Activated T-cell treated with anti-CD3 and anti-CD28 coated beads for 48 hours (primary cell): Measurements from ENCODE around the gene CDH23.

Experiments
- DNase-seq: peaks from one replicate; pipeline ENCODE4 v3.0.0-alpha.2; 2020; ENCODE audit warnings: low read depth

Gene CDH23

GRCh38 chr10:71762324-71762723, 365.6 kb downstream of the CDH23 start:
- DNase-seq = no peak

GRCh38 chr10:71763352-71764127, 366.8 kb downstream of the CDH23 start:
- no peak for DNase-seq

- no peak for DNase-seq
Measured at GRCh38 chr10:71765176-71765904, 368.6 kb downstream of the CDH23 start.

GRCh38 chr10:71765906-71766716, 369.4 kb downstream of the CDH23 start:
- no peak for DNase-seq

- no peak for DNase-seq
Measured at GRCh38 chr10:71766717-71767419, 370.1 kb downstream of the CDH23 start.

- DNase-seq = no peak
Measured at GRCh38 chr10:71767420-71768035, 370.8 kb downstream of the CDH23 start.

- no peak for DNase-seq
Measured at GRCh38 chr10:71769279-71769823, 372.6 kb downstream of the CDH23 start.

GRCh38 chr10:71770255-71770654, 373.5 kb downstream of the CDH23 start:
- no peak for DNase-seq

- no peak for DNase-seq
Measured at GRCh38 chr10:71770789-71771188, 374.1 kb downstream of the CDH23 start.

- no peak for DNase-seq
Measured at GRCh38 chr10:71771204-71771603, 374.5 kb downstream of the CDH23 start.

- DNase-seq = no peak
Measured at GRCh38 chr10:71771821-71772617, 375.3 kb downstream of the CDH23 start.

- DNase-seq = no peak
Measured at GRCh38 chr10:71772832-71773220, 376.1 kb downstream of the CDH23 start.

GRCh38 chr10:71773221-71773971, 376.7 kb downstream of the CDH23 start, which contains the start of gene VSIR:
TSS of gene VSIR (minus strand) at chr10:71773520. CDS start at chr10:71773439, 81 bp downstream.
- peak; percentile 97 for DNase-seq

GRCh38 chr10:71774916-71775702, 378.4 kb downstream of the CDH23 start:
- DNase-seq = no peak

- no peak for DNase-seq
Measured at GRCh38 chr10:71776481-71776925, 379.8 kb downstream of the CDH23 start.

- no peak for DNase-seq
Measured at GRCh38 chr10:71777213-71777985, 380.7 kb downstream of the CDH23 start.

- DNase-seq = no peak
Measured at GRCh38 chr10:71778071-71778825, 381.5 kb downstream of the CDH23 start.
